ENCODE data around the gene IL17RC.
"Not testable (repeated sequence)": the region's sequence is repeated elsewhere in the genome, so short reads cannot be mapped to it uniquely, and the experiment has no call there.

The IL17RC gene, protein sequence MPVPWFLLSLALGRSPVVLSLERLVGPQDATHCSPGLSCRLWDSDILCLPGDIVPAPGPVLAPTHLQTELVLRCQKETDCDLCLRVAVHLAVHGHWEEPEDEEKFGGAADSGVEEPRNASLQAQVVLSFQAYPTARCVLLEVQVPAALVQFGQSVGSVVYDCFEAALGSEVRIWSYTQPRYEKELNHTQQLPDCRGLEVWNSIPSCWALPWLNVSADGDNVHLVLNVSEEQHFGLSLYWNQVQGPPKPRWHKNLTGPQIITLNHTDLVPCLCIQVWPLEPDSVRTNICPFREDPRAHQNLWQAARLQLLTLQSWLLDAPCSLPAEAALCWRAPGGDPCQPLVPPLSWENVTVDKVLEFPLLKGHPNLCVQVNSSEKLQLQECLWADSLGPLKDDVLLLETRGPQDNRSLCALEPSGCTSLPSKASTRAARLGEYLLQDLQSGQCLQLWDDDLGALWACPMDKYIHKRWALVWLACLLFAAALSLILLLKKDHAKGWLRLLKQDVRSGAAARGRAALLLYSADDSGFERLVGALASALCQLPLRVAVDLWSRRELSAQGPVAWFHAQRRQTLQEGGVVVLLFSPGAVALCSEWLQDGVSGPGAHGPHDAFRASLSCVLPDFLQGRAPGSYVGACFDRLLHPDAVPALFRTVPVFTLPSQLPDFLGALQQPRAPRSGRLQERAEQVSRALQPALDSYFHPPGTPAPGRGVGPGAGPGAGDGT

DNA sequence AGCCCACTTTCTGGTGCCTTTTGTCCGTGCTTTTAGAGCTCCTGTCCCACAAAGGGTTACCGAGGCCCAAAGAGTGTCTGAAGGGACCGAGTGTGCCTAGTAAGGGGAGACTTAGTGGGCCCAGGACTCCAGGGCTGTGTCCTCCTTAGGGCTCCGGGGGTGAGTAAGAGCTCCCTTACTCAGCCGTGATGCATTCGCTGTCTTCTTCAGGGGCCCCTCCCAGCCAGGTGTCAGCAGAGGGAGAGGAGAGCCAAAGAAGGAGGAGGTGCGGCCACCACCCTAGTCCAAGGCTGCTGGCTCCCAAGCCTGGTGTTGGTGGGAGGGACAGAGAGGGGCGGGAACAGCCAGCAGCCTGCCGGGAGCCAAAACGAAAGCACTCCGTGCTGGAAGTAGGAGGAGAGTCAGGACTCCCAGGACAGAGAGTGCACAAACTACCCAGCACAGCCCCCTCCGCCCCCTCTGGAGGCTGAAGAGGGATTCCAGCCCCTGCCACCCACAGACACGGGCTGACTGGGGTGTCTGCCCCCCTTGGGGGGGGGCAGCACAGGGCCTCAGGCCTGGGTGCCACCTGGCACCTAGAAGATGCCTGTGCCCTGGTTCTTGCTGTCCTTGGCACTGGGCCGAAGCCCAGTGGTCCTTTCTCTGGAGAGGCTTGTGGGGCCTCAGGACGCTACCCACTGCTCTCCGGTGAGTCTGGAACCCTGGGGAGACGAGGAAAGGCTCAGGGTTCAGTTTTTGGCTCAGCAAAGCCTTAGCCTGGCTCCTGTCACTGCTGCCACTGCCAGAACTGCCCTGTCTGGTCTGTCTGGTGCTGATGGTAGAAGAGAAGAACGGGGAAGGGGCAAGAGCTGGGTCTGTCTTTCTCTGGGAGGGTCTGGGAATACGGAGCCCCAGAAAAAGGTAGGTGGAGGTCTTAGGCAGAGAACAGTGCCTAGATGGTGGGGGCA is at the start of gene IL17RC:
IL17RC (plus strand) TSS at position 365 of the 947 bp plus-strand sequence; CDS start at position 583, 218 bp downstream.
- no peak for DNase-seq (ENCODE audit: extremely low read depth in 1 of 2, low read depth in 1 of 2)

DNA sequence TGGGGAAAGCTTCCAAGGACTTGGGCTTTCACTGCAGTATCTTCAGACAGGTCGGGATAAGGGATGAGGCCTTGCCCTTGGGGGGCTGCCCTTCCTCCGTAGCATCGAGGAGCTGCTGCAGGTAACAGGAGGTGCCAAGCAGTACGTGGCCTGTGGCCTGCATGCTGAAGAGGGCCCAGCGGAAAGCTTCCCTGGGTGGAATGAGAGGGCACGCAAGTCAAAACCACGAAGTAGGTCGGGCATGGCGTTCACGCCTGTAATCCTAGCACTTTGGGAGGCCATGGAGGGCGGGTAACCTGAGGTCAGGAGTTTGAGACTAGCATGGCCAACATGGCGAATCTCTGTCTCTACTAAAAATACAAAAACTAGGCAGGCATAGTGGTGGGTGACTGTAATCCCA is 49.8 kb upstream of the IL17RC start:
- no peak for DNase-seq (ENCODE audit: extremely low read depth in 1 of 2, low read depth in 1 of 2)

- no peak for DNase-seq (ENCODE audit: extremely low read depth in 1 of 2, low read depth in 1 of 2)
These were observed 46.9 kb upstream of the IL17RC start for GRCh38 chr3:9869955-9870354.

GRCh38 chr3:9870978-9871377 is 45.9 kb upstream of the IL17RC start:
- DNase-seq (ENCODE audit: extremely low read depth in 1 of 2, low read depth in 1 of 2) = no peak

GRCh38 chr3:9872067-9872466 is 44.8 kb upstream of the IL17RC start:
- DNase-seq (ENCODE audit: extremely low read depth in 1 of 2, low read depth in 1 of 2) = not testable (repeated sequence)

- DNase-seq (ENCODE audit: extremely low read depth in 1 of 2, low read depth in 1 of 2) = no peak
These were observed 41.5 kb upstream of the IL17RC start for GRCh38 chr3:9875448-9875847.

GRCh38 chr3:9876255-9876654 is 40.6 kb upstream of the IL17RC start:
- DNase-seq (ENCODE audit: extremely low read depth in 1 of 2, low read depth in 1 of 2) = not testable (repeated sequence)

- no peak for DNase-seq (ENCODE audit: extremely low read depth in 1 of 2, low read depth in 1 of 2)
These were observed 39.9 kb upstream of the IL17RC start for GRCh38 chr3:9876991-9877390.

DNA sequence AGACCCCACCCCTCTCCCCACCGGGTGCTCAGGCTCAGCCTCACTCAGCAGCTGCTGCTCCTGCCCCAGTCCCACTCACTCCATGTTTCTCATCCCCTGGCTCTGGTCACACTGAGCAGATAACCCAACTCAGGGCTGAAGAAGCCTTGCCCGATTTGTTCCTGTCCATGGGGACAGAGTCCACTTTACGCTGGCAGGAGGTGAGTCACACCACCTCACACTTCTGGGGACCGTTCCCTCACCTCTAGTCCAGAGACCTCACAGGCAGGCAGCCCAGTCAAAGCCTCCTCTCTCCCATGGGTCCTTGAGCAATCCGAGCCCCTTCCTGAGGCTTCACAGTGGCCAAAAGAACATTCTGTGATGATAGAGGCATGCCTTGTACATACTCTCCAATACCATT is 38.2 kb upstream of the IL17RC start:
- DNase-seq (ENCODE audit: extremely low read depth in 1 of 2, low read depth in 1 of 2) = no peak

- no peak for DNase-seq (ENCODE audit: extremely low read depth in 1 of 2, low read depth in 1 of 2)
These were observed 36.9 kb upstream of the IL17RC start, which contains the start of gene CIDEC for GRCh38 chr3:9879830-9880549. TSS of gene CIDEC (minus strand) at chr3:9880253. CDS start at chr3:9878486, 1,767 bp downstream.

DNA sequence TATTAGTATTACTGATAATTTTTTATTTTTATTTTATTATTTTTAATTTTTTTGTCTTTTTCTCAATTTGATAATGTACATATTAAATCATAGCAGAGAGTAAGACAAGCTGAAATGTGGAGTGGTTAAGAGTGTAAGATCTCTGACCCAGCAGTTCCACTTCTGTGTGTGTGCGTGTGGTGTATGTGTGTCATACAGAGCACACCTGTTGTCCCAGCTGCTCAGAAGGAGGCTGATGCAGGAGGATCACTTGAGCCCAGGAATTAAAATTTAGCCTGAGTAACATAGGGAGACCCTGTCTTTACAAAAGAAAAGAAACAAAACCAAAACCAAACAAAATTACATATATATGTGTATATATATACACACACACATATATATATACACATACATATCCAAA is 35.5 kb upstream of the IL17RC start:
- no peak for DNase-seq (ENCODE audit: extremely low read depth in 1 of 2, low read depth in 1 of 2)

GRCh38 chr3:9883706-9884554 is 33.0 kb upstream of the IL17RC start:
- DNase-seq (ENCODE audit: extremely low read depth in 1 of 2, low read depth in 1 of 2) = no peak

DNA sequence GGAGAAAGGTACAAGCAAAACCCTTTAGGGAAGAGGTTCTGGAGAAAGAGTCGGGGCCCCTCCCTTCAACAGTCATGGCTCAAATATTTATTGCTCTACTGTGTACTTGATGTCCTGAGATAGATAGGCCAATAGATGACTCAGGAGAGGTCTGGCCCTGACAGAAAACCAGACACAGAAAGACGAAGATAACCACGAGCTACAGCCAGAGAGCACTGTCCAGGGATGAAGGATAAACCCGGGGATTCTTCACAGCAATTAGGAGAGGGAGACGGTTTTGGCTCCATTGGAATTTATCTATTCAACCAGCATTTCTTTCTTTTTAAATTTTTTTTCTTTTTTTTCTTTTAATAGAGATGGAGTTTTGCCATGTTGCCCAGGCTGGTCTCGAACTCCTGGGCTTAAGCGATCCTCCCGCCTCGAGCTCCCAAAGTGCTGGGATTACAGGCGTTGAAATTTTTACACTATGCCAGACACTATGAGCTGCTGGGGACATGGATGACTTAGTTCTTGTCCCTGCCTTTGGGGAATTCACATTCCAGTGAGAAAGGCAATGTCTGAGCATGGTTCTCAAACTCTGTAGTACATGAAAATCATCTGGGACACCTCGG is 32.2 kb upstream of the IL17RC start:
- DNase-seq (ENCODE audit: extremely low read depth in 1 of 2, low read depth in 1 of 2) = no peak

DNA sequence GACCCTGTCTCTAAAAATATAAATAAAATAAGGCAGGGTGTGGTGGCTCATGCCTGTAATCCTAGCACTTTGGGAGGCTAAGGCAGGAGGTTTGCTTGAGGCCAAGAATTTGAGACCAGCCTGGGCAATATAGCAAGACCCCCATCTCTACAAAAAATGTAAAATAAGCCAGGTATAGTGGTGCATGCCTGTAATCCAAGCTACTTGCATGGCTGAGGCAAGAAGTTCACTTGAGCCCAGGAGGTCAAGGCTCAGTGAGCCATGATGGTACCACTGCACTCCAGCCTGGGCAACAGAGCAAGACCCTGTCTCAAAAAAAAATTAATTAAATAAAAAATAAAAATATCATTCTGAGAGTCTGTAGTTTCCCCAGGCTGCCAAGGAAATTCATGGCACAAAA is 30.6 kb upstream of the IL17RC start:
- DNase-seq (ENCODE audit: extremely low read depth in 1 of 2, low read depth in 1 of 2) = no peak

DNA sequence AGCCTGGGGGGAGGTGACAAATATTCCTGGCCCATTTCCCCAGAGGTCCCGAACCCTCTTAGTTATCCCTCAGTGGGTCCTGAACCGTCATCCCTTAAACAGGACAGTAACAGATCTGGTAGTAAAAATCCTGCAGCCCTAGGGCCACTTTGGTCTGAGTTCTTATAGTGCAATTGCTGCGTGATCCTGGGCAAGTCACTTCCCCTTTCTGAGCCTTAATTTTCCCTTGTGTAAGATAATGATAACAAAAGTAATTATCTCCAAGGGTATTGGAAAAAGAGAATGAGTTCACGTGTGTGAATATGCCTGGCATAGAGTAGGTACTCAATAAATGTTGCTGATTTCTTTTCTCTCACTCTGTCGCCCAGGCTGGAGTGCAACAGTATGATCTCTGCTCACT is 29.4 kb upstream of the IL17RC start:
- DNase-seq (ENCODE audit: extremely low read depth in 1 of 2, low read depth in 1 of 2) = no peak

- DNase-seq (ENCODE audit: extremely low read depth in 1 of 2, low read depth in 1 of 2) = no peak
These were observed 28.4 kb upstream of the IL17RC start for GRCh38 chr3:9888540-9888939.

GRCh38 chr3:9889405-9889804 is 27.5 kb upstream of the IL17RC start:
- no peak for DNase-seq (ENCODE audit: extremely low read depth in 1 of 2, low read depth in 1 of 2)

DNA sequence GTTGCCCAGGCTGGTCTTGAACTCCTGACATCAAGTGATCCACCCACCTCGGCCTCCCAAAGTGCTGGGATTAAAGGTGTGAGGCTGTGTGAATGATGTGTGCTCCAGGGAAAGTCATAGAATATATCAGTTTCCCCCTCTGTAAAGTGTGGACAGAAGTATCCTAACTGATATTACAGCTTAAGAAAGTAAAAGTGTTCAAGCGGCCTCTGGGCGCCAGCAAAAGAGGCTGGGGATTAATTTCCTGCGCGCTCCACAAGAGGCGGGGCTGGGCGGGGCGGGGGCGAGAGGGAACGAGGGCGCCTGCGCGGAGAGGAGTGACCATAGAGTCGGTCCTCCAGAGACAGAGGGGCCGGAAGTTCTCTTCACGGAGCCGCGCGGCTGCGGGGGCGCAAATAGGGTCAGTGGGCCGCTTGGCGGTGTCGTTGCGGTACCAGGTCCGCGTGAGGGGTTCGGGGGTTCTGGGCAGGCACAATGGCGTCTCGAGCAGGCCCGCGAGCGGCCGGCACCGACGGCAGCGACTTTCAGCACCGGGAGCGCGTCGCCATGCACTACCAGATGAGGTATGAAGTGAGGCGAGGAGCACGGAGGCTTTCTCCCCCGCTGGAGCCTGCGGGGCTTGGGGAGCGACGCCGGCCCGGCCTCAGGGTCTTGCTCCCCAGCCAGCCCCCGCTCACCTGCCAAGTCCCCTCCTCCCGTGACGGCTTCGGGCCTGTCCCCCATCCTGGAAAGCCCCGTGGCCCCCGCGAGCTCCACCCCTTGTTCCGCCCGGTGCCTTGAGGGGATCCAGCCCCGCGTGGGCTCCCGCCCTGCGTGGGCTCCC is 26.4 kb upstream of the IL17RC start, which contains the start of gene JAGN1:
JAGN1 (plus strand) TSS at position 362 of the 823 bp plus-strand sequence; CDS start at position 475, 113 bp downstream.
- peak; percentile 84 to 87 for DNase-seq (ENCODE audit: extremely low read depth in 1 of 2, low read depth in 1 of 2)
